H9 (cell line): ENCODE measurements around the gene TP53INP2. TPM values are rescaled to one million over a fixed set of nuclear protein-coding genes. Genes with fewer than 3 reads are reported as not detected.

Experiments used
- DNase-seq: peaks from one replicate; pipeline ENCODE4 v3.0.0-alpha.2; 2017
- H2AFZ ChIP-seq: one replicate; pipeline ENCODE4 v1.6.1; 2013; ENCODE audit warnings: mild to moderate bottlenecking, low read length, control low read depth, moderate library complexity
- H2AK5ac ChIP-seq: 2 replicates; pipeline ENCODE4 v1.6.1; 2013; ENCODE audit warnings: low read length, control low read depth, mixed read lengths; ENCODE audit not compliant: insufficient read length
- H2BK120ac ChIP-seq: one replicate; pipeline ENCODE4 v1.6.1; 2013; ENCODE audit warnings: low read depth, mild to moderate bottlenecking, low read length, control low read depth, inconsistent platforms; ENCODE audit not compliant: poor library complexity, severe bottlenecking
- H2BK12ac ChIP-seq: 2 replicates; pipeline ENCODE4 v1.6.1; 2013; ENCODE audit warnings: low read length, control low read depth, mixed read lengths, low read depth; ENCODE audit not compliant: insufficient read length
- H2BK15ac ChIP-seq: 2 replicates; pipeline ENCODE4 v1.6.1; 2013; ENCODE audit warnings: low read depth, low read length, control low read depth
- H2BK20ac ChIP-seq: one replicate; pipeline ENCODE4 v1.6.1; 2013; ENCODE audit warnings: low read depth, mild to moderate bottlenecking, low read length, control low read depth, inconsistent platforms; ENCODE audit not compliant: poor library complexity, severe bottlenecking
- H2BK5ac ChIP-seq: 2 replicates; pipeline ENCODE4 v1.6.1; 2013; ENCODE audit warnings: low read length, control low read depth, mixed read lengths; ENCODE audit not compliant: insufficient read length
- H3K14ac ChIP-seq: 2 replicates; pipeline ENCODE4 v1.6.1; 2013; ENCODE audit warnings: low read length, control low read depth; ENCODE audit not compliant: insufficient read depth
- H3K18ac ChIP-seq: 2 replicates; pipeline ENCODE4 v1.6.1; 2013; ENCODE audit warnings: low read depth, mild to moderate bottlenecking, mixed read lengths, low read length, control low read depth; ENCODE audit not compliant: insufficient read length
- H3K23ac ChIP-seq: 2 replicates; pipeline ENCODE4 v1.6.1; 2013; ENCODE audit warnings: low read length, control low read depth, mixed read lengths, low read depth; ENCODE audit not compliant: insufficient read length
- H3K23me2 ChIP-seq: 2 replicates; pipeline ENCODE4 v1.6.1; 2013; ENCODE audit warnings: low read depth, mild to moderate bottlenecking, mixed read lengths, low read length, control low read depth; ENCODE audit not compliant: insufficient read length, poor library complexity, severe bottlenecking
- H3K27ac ChIP-seq: 2 replicates; pipeline ENCODE4 v1.5.1; 2013; ENCODE audit warnings: low read length, control low read depth, mixed read lengths, low read depth; ENCODE audit not compliant: insufficient read length
- H3K27me3 ChIP-seq: 2 replicates; pipeline ENCODE4 v1.6.1; 2013; ENCODE audit warnings: low read length, control low read depth, inconsistent platforms; ENCODE audit not compliant: insufficient read depth
- H3K4ac ChIP-seq: 2 replicates; pipeline ENCODE4 v1.6.1; 2013; ENCODE audit warnings: low read depth, mild to moderate bottlenecking, control low read depth, inconsistent platforms, low read length, moderate library complexity
- H3K4me1 ChIP-seq: 2 replicates; pipeline ENCODE4 v1.6.1; 2013; ENCODE audit warnings: low read length, control low read depth, inconsistent platforms; ENCODE audit not compliant: insufficient read depth
- H3K4me2 ChIP-seq: 2 replicates; pipeline ENCODE4 v1.6.1; 2013; ENCODE audit warnings: low read length, control low read depth, mixed read lengths; ENCODE audit not compliant: insufficient read length, insufficient read depth
- H3K56ac ChIP-seq: 2 replicates; pipeline ENCODE4 v1.6.1; 2013; ENCODE audit warnings: low read depth, mild to moderate bottlenecking, mixed read lengths, low read length, control low read depth; ENCODE audit not compliant: insufficient read length
- H3K79me1 ChIP-seq: 2 replicates; pipeline ENCODE4 v1.6.1; 2013; ENCODE audit warnings: low read depth, mild to moderate bottlenecking, moderate library complexity, low read length, control low read depth, inconsistent platforms; ENCODE audit not compliant: insufficient read depth, poor library complexity, severe bottlenecking
- H3K79me2 ChIP-seq: 2 replicates; pipeline ENCODE4 v1.6.1; 2013; ENCODE audit warnings: low read length, control low read depth, inconsistent platforms; ENCODE audit not compliant: insufficient read depth
- H3K9ac ChIP-seq: 2 replicates; pipeline ENCODE4 v1.6.1; 2013; ENCODE audit warnings: low read length, control low read depth, mixed read lengths; ENCODE audit not compliant: insufficient read length; ENCODE audit errors: extremely low read depth
- H3K9me3 ChIP-seq: one replicate; pipeline ENCODE4 v1.6.1; 2013; ENCODE audit warnings: low read depth, low read length, inconsistent platforms; ENCODE audit not compliant: control insufficient read depth
- H3T11ph ChIP-seq: one replicate; pipeline ENCODE4 v1.6.1; 2013; ENCODE audit warnings: mild to moderate bottlenecking, low read length, control low read depth, inconsistent platforms
- H4K20me1 ChIP-seq: one replicate; pipeline ENCODE4 v1.6.1; 2013; ENCODE audit not compliant: control insufficient read depth, insufficient read length, insufficient read depth
- H4K5ac ChIP-seq: 2 replicates; pipeline ENCODE4 v1.6.1; 2013; ENCODE audit warnings: low read depth, mild to moderate bottlenecking, mixed read lengths, low read length, control low read depth; ENCODE audit not compliant: insufficient read length
- H4K8ac ChIP-seq: replicated peaks from 2 replicates; pipeline ENCODE4 v1.6.1; 2013; ENCODE audit warnings: low read length, control low read depth, mixed read lengths, low read depth; ENCODE audit not compliant: insufficient read length
- H4K91ac ChIP-seq: 2 replicates; pipeline ENCODE4 v1.6.1; 2013; ENCODE audit warnings: low read depth, mild to moderate bottlenecking, moderate library complexity, mixed read lengths, low read length, control low read depth; ENCODE audit not compliant: insufficient read length
- H3K27ac Mint-ChIP-seq, 3 experiments: 2 replicates in 2 of 3; 3 replicates in 1 of 3; pipeline ENCODE4 v1.8.0; 2020 to 2021; ENCODE audit warnings: mixed read lengths in 3 of 3, mild to moderate bottlenecking in 1 of 3, moderate library complexity in 1 of 3
- H3K27me3 Mint-ChIP-seq: 2 replicates; pipeline ENCODE4 v1.8.0; 2021; ENCODE audit warnings: low read depth, mild to moderate bottlenecking, moderate library complexity, mixed read lengths
- H3K36me3 Mint-ChIP-seq, 3 experiments: 2 replicates in 2 of 3; 3 replicates in 1 of 3; pipeline ENCODE4 v1.8.0; 2020 to 2021; ENCODE audit warnings: low read depth in 3 of 3, mixed read lengths in 3 of 3; ENCODE audit not compliant: insufficient read depth in 1 of 3
- H3K4me1 Mint-ChIP-seq, 2 experiments: 2 replicates each; pipeline ENCODE4 v1.8.0; 2020; ENCODE audit warnings: mixed read lengths in 2 of 2
- H3K4me3 Mint-ChIP-seq, 2 experiments: 2 replicates in 1 of 2; 3 replicates in 1 of 2; pipeline ENCODE4 v1.8.0; 2020 to 2021; ENCODE audit warnings: mild to moderate bottlenecking in 2 of 2, mixed read lengths in 2 of 2, moderate library complexity in 1 of 2
- H3K9me3 Mint-ChIP-seq, 2 experiments: 2 replicates in 1 of 2; 3 replicates in 1 of 2; pipeline ENCODE4 v1.8.0; 2020; ENCODE audit warnings: mild to moderate bottlenecking in 2 of 2, mixed read lengths in 2 of 2, moderate library complexity in 1 of 2
- CTCF ChIP-seq: fragments of 200-600 bp; sonication (generic); conservative IDR thresholded peaks from 3 replicates; pipeline ENCODE4 v1.8.0; 2021; ENCODE audit warnings: antibody characterized with exemption, mild to moderate bottlenecking
- WGBS: extraction: QIAGEN DNeasy Blood & Tissue Kit; methylation state at CpG from one replicate; pipeline ENCODE4 v1.1.7; 2013; ENCODE audit warnings: missing lambda C conversion rate, low lambda C conversion rate, mixed read lengths; ENCODE audit not compliant: insufficient read length; ENCODE audit errors: extremely low coverage; 5-methylcytosine and 5-hydroxymethylcytosine counted together
- total RNA-seq: library from RNA; stranded (reverse); gene quantifications from 2 replicates; pipeline ENCODE4 v1.2.1, GENCODE V29; 2021

Gene TP53INP2
- total RNA-seq, 1 experiment from 2014 or later = 8.0 TPM

GRCh38 chr20:34705008-34705396 lies 858 bp downstream of the TP53INP2 start:
- no peak overlapping the region for H2AK5ac ChIP-seq
- H3K79me2 ChIP-seq = no peaks in the 10 kb centered on the region
- H3K27ac ChIP-seq = no peak overlapping the region
- no peak overlapping the region for H3K23ac ChIP-seq
- no peak overlapping the region for H2BK15ac ChIP-seq
- H2AFZ ChIP-seq = no peak overlapping the region
- peaks cover 22% of the 10 kb centered on the region for H3K23me2 ChIP-seq
- H4K8ac ChIP-seq = no peak overlapping the region
- peaks cover 58% of the 10 kb centered on the region for H3K27me3 Mint-ChIP-seq
- DNase-seq = no peak
- H3K4ac ChIP-seq = no peak overlapping the region
- no CpG with 5 or more reads among the region's 5 CpGs for WGBS
- H3K79me1 ChIP-seq = no peaks in the 10 kb centered on the region
- H3K36me3 Mint-ChIP-seq = no peaks in the 10 kb centered on the region
- no peaks in the 10 kb centered on the region for H3K9me3 Mint-ChIP-seq
- H3K27me3 ChIP-seq = peaks cover 6% of the 10 kb centered on the region; the same call in 1 of the 2 replicates
- peak overlapping the region; percentile 35 for H3K4me2 ChIP-seq
- no peaks in the 10 kb centered on the region for H4K20me1 ChIP-seq
- no peak for TF ChIP-seq CTCF
- peak overlapping the region in 2 of 3 experiments; percentile 93 to 96; a peak in 4 of 7 replicates for H3K27ac Mint-ChIP-seq
- H3K9ac ChIP-seq = no peak overlapping the region
- no peak overlapping the region for H2BK5ac ChIP-seq
- peak overlapping the region; percentile 86 to 91 for H3K4me3 Mint-ChIP-seq
- H2BK12ac ChIP-seq = no peak overlapping the region
- H4K5ac ChIP-seq = no peak overlapping the region
- no peak overlapping the region for H3T11ph ChIP-seq
- H3K4me1 ChIP-seq = no peaks in the 10 kb centered on the region
- H4K91ac ChIP-seq = no peak overlapping the region
- peaks cover 25 to 30% of the 10 kb centered on the region in 2 experiments for H3K4me1 Mint-ChIP-seq
- H2BK20ac ChIP-seq = no peak overlapping the region
- no peak overlapping the region for H2BK120ac ChIP-seq
- H3K18ac ChIP-seq = no peak overlapping the region
- H3K9me3 ChIP-seq = no peaks in the 10 kb centered on the region
- no peak overlapping the region for H3K56ac ChIP-seq
- no peak overlapping the region for H3K14ac ChIP-seq
